NCI-H345 (cell line): ENCODE data around the gene MYO18B.

Experiments used
- DNase-seq: peaks from one replicate; lab custom pipeline; 2025; lab: John Stamatoyannopoulos, UW

Gene MYO18B

GRCh38 chr22:25823276-25823675 is 81.3 kb downstream of the MYO18B start:
- DNase-seq = no peak

- no peak for DNase-seq
Observed at GRCh38 chr22:25824828-25825423, 82.9 kb downstream of the MYO18B start.

GRCh38 chr22:25827415-25827814 is 85.4 kb downstream of the MYO18B start:
- no peak for DNase-seq

- no peak for DNase-seq
Observed at GRCh38 chr22:25828422-25828821, 86.4 kb downstream of the MYO18B start.

- no peak for DNase-seq
Observed at GRCh38 chr22:25829237-25829636, 87.2 kb downstream of the MYO18B start.

GRCh38 chr22:25829808-25830777 is 88.1 kb downstream of the MYO18B start:
- no peak for DNase-seq

GRCh38 chr22:25833091-25833490 is 91.1 kb downstream of the MYO18B start:
- no peak for DNase-seq

GRCh38 chr22:25833676-25834075 is 91.7 kb downstream of the MYO18B start:
- no peak for DNase-seq

- DNase-seq = no peak
Observed at GRCh38 chr22:25834490-25834889, 92.5 kb downstream of the MYO18B start.

GRCh38 chr22:25835348-25835747 is 93.4 kb downstream of the MYO18B start:
- DNase-seq = no peak

GRCh38 chr22:25837288-25837900 is 95.4 kb downstream of the MYO18B start:
- no peak for DNase-seq

- no peak for DNase-seq
Observed at GRCh38 chr22:25838960-25839741, 97.2 kb downstream of the MYO18B start.

- no peak for DNase-seq
Observed at GRCh38 chr22:25839755-25840154, 97.8 kb downstream of the MYO18B start.

- no peak for DNase-seq
Observed at GRCh38 chr22:25840167-25840566, 98.2 kb downstream of the MYO18B start.

- no peak for DNase-seq
Observed at GRCh38 chr22:25840891-25841290, 98.9 kb downstream of the MYO18B start.

- DNase-seq = no peak
Observed at GRCh38 chr22:25841775-25842174, 99.8 kb downstream of the MYO18B start.

GRCh38 chr22:25843660-25844405 is 101.8 kb downstream of the MYO18B start:
- peak; percentile 62 for DNase-seq

- no peak for DNase-seq
Observed at GRCh38 chr22:25844601-25845000, 102.6 kb downstream of the MYO18B start.

GRCh38 chr22:25845985-25846745 is 104.2 kb downstream of the MYO18B start:
- no peak for DNase-seq

GRCh38 chr22:25847451-25847850 is 105.5 kb downstream of the MYO18B start:
- no peak for DNase-seq

GRCh38 chr22:25848954-25849353 is 107.0 kb downstream of the MYO18B start:
- no peak for DNase-seq
